BLaER1 treated with 17β-estradiol and CSF1 and Interleukin-3, amounts not matched to agents 10 nM and 100 nM (cell line): ENCODE results near the gene SNX30.

ENCODE experiments used
- H3K27ac ChIP-seq, 11 experiments: shearing (Covaris generic); formaldehyde crosslinking; 2 replicates each; pipeline ENCODE4 v1.8.1; 2022
- H3K27me3 ChIP-seq, 11 experiments: shearing (Covaris generic); formaldehyde crosslinking; 2 replicates each; pipeline ENCODE4 v1.8.1; 2022
- H3K36me3 ChIP-seq, 11 experiments: shearing (Covaris generic); formaldehyde crosslinking; 2 replicates each; pipeline ENCODE4 v1.8.1; 2022
- H3K4me1 ChIP-seq, 10 experiments: shearing (Covaris generic); formaldehyde crosslinking; 2 replicates each; pipeline ENCODE4 v1.8.1; 2022
- H3K4me2 ChIP-seq, 11 experiments: shearing (Covaris generic); formaldehyde crosslinking; 2 replicates each; pipeline ENCODE4 v1.8.1; 2022
- H3K4me3 ChIP-seq, 10 experiments: shearing (Covaris generic); formaldehyde crosslinking; 2 replicates each; pipeline ENCODE4 v1.8.1; 2022
- H3K9ac ChIP-seq, 11 experiments: shearing (Covaris generic); formaldehyde crosslinking; 2 replicates each; pipeline ENCODE4 v1.8.1; 2022
- H3K9me3 ChIP-seq, 11 experiments: shearing (Covaris generic); formaldehyde crosslinking; replicated peaks in 1 of 11; 2 replicates each; pipeline ENCODE4 v1.8.1; 2022
- H4K20me1 ChIP-seq, 11 experiments: shearing (Covaris generic); formaldehyde crosslinking; 2 replicates each; pipeline ENCODE4 v1.8.1; 2022
- Cebpa-rat ChIP-seq, 11 experiments: shearing (Covaris generic); IDR thresholded peaks; 2 replicates each; pipeline ENCODE4 v1.8.1; 2022

SNX30 gene

GRCh38 chr9:112869041-112869529, 118.5 kb downstream of the SNX30 start:
- peaks cover 0 to 12% (median 0%) of the 10 kb centered on the region in 11 experiments; a peak in 5 of 22 replicates for H3K9me3 ChIP-seq
- no peaks in the 10 kb centered on the region for H3K27me3 ChIP-seq
- peak overlapping the region; percentile 66 to 92 (median 77) for H3K4me2 ChIP-seq
- peak overlapping the region; percentile 38 to 71 (median 57); a peak in 19 of 22 replicates for H3K9ac ChIP-seq
- H3K36me3 ChIP-seq: peaks cover 6 to 64% (median 22%) of the 10 kb centered on the region in 11 experiments; a peak in 18 of 22 replicates
- H4K20me1 ChIP-seq: no peaks in the 10 kb centered on the region
- peak overlapping the region; percentile 10 to 100 (median 76); a peak in 21 of 22 replicates for H3K27ac ChIP-seq
- no peak for TF ChIP-seq Cebpa-rat (IDR thresholded peaks at IDR 0.05)
- H3K4me1 ChIP-seq: peaks cover 22 to 89% (median 72%) of the 10 kb centered on the region in 10 experiments
- no peak overlapping the region for H3K4me3 ChIP-seq

GRCh38 chr9:112869917-112870316, 119.4 kb downstream of the SNX30 start:
- peaks cover 20 to 81% (median 63%) of the 10 kb centered on the region in 10 experiments for H3K4me1 ChIP-seq
- H3K9me3 ChIP-seq: peaks cover 0 to 12% (median 0%) of the 10 kb centered on the region in 11 experiments; a peak in 5 of 22 replicates
- TF ChIP-seq Cebpa-rat (IDR thresholded peaks at IDR 0.05): no peak
- peaks cover 0 to 61% (median 22%) of the 10 kb centered on the region in 11 experiments; a peak in 16 of 22 replicates for H3K36me3 ChIP-seq
- H3K9ac ChIP-seq: peak overlapping the region in 9 of 11 experiments; percentile 38 to 71 (median 57); a peak in 9 of 22 replicates
- no peak overlapping the region for H3K4me3 ChIP-seq
- H4K20me1 ChIP-seq: no peaks in the 10 kb centered on the region
- H3K4me2 ChIP-seq: peak overlapping the region; percentile 66 to 92 (median 77); a peak in 20 of 22 replicates
- H3K27me3 ChIP-seq: no peaks in the 10 kb centered on the region
- peak overlapping the region in 10 of 11 experiments; percentile 48 to 100 (median 76); a peak in 18 of 22 replicates for H3K27ac ChIP-seq

- no peaks in the 10 kb centered on the region for H3K27me3 ChIP-seq
- H3K4me2 ChIP-seq: peak overlapping the region in 4 of 11 experiments; percentile 34 to 92 (median 80); a peak in 4 of 22 replicates
- H3K9ac ChIP-seq: no peak overlapping the region
- H3K36me3 ChIP-seq: peaks cover 3 to 68% (median 28%) of the 10 kb centered on the region in 11 experiments; a peak in 19 of 22 replicates
- peaks cover 20 to 74% (median 58%) of the 10 kb centered on the region in 10 experiments for H3K4me1 ChIP-seq
- peak overlapping the region in 6 of 11 experiments; percentile 35 to 100 (median 88); a peak in 7 of 22 replicates for H3K27ac ChIP-seq
- H3K9me3 ChIP-seq: peaks cover 0 to 12% (median 0%) of the 10 kb centered on the region in 11 experiments; a peak in 5 of 22 replicates
- H3K4me3 ChIP-seq: no peak overlapping the region
- H4K20me1 ChIP-seq: no peaks in the 10 kb centered on the region
- TF ChIP-seq Cebpa-rat (IDR thresholded peaks at IDR 0.05): no peak
Measured at GRCh38 chr9:112870556-112870955, 120.0 kb downstream of the SNX30 start.

- H3K27ac ChIP-seq: peak overlapping the region in 6 of 11 experiments; percentile 31 to 98 (median 42); a peak in 11 of 22 replicates
- no peak for TF ChIP-seq Cebpa-rat (IDR thresholded peaks at IDR 0.05)
Measured at GRCh38 chr9:112872019-112872418, 121.5 kb downstream of the SNX30 start.

GRCh38 chr9:112873773-112874405, 123.3 kb downstream of the SNX30 start:
- TF ChIP-seq Cebpa-rat (IDR thresholded peaks at IDR 0.05): no peak
- H3K27ac ChIP-seq: peak overlapping the region in 1 of 11 experiments; percentile 4; a peak in 1 of 22 replicates
- no peak overlapping the region for H3K9ac ChIP-seq
- peaks cover 11 to 86% (median 45%) of the 10 kb centered on the region in 11 experiments; a peak in 20 of 22 replicates for H3K36me3 ChIP-seq
- H3K27me3 ChIP-seq: no peaks in the 10 kb centered on the region
- H3K9me3 ChIP-seq: 0 out of 22 replicates have a peak, but pooled peaks cover 0 to 4% (median 0%) of the 10 kb centered on the region in 11 experiments
- no peaks in the 10 kb centered on the region for H4K20me1 ChIP-seq
- no peak overlapping the region for H3K4me2 ChIP-seq
- H3K4me1 ChIP-seq: peaks cover 8 to 43% (median 25%) of the 10 kb centered on the region in 10 experiments
- no peak overlapping the region for H3K4me3 ChIP-seq

More at GRCh38 chr9:112872019-112872418, 121.5 kb downstream of the SNX30 start:
- Histone ChIP-seq H3K27me3 (no peaks in the 10 kb centered on the region), H3K9ac (no peak overlapping the region), H3K4me3 (no peak overlapping the region), H4K20me1 (no peaks in the 10 kb centered on the region), H3K9me3 (peaks cover 0 to 6% (median 0%) of the 10 kb centered on the region in 11 experiments; a peak in 5 of 22 replicates), H3K4me2 (peak overlapping the region in 7 of 11 experiments; percentile 26 to 92 (median 50); a peak in 12 of 22 replicates), H3K36me3 (peaks cover 11 to 77% (median 34%) of the 10 kb centered on the region in 11 experiments; a peak in 20 of 22 replicates), H3K4me1 (peaks cover 20 to 60% (median 44%) of the 10 kb centered on the region in 10 experiments)

GRCh38 chr9:112878752-112879151, 128.2 kb downstream of the SNX30 start:
- Histone ChIP-seq H3K4me1 (peaks cover 0 to 14% (median under 1%) of the 10 kb centered on the region in 10 experiments; a peak in 7 of 20 replicates), H3K27ac (no peak overlapping the region), H3K9me3 (no peaks in the 10 kb centered on the region), H3K27me3 (no peaks in the 10 kb centered on the region), H3K4me3 (no peak overlapping the region), H3K4me2 (no peak overlapping the region), H3K9ac (no peak overlapping the region), H4K20me1 (no peaks in the 10 kb centered on the region), H3K36me3 (peaks cover 3 to 79% (median 31%) of the 10 kb centered on the region in 11 experiments; a peak in 18 of 22 replicates)
- TF ChIP-seq Cebpa-rat (IDR thresholded peaks at IDR 0.05): no peak

GRCh38 chr9:112880650-112881049, 130.1 kb downstream of the SNX30 start:
- Histone ChIP-seq H3K27me3 (no peaks in the 10 kb centered on the region), H3K4me3 (no peak overlapping the region), H3K27ac (no peak overlapping the region), H4K20me1 (no peaks in the 10 kb centered on the region), H3K4me2 (no peak overlapping the region), H3K9me3 (no peaks in the 10 kb centered on the region), H3K4me1 (peaks cover 0 to 30% (median 4%) of the 10 kb centered on the region in 10 experiments; a peak in 8 of 20 replicates), H3K36me3 (peaks cover 3 to 64% (median 25%) of the 10 kb centered on the region in 11 experiments; a peak in 18 of 22 replicates), H3K9ac (no peak overlapping the region)
- TF ChIP-seq Cebpa-rat (IDR thresholded peaks at IDR 0.05): no peak

- Histone ChIP-seq H3K4me2 (peak overlapping the region in 2 of 11 experiments; percentile 2 to 12; a peak in 2 of 22 replicates), H3K9ac (no peak overlapping the region), H3K4me3 (no peak overlapping the region), H4K20me1 (no peaks in the 10 kb centered on the region), H3K27me3 (no peaks in the 10 kb centered on the region), H3K9me3 (no peaks in the 10 kb centered on the region), H3K4me1 (peaks cover 0 to 37% (median 4%) of the 10 kb centered on the region in 10 experiments; a peak in 8 of 20 replicates), H3K36me3 (peaks cover 3 to 57% (median 18%) of the 10 kb centered on the region in 11 experiments; a peak in 17 of 22 replicates), H3K27ac (no peak overlapping the region; a peak in 1 of 22 replicates)
- TF ChIP-seq Cebpa-rat (IDR thresholded peaks at IDR 0.05): no peak
Measured at GRCh38 chr9:112881331-112881730, 130.8 kb downstream of the SNX30 start.
